ENCODE results near the gene MYO5C. TPM values are rescaled to one million over a fixed set of nuclear protein-coding genes. Genes with fewer than 3 reads are reported as not detected.

Gene MYO5C
- total RNA-seq, 1 donor from 2014 or later, result 23.0 TPM

GRCh38 chr15:52186651-52187486, 108.7 kb downstream of the MYO5C start:
- DNase-seq (ENCODE audit: low spot score in 2 of 2, unreplicated experiment in 2 of 2), result no peak
- no peak overlapping the region for H3K27ac Mint-ChIP-seq
- H3K27me3 Mint-ChIP-seq (ENCODE audit: low read depth), result peaks cover 4% of the 10 kb centered on the region
- peaks cover 2% of the 10 kb centered on the region for H3K4me1 Mint-ChIP-seq
- H3K4me3 Mint-ChIP-seq, result no peak overlapping the region
- no peak for TF ChIP-seq CTCF (IDR thresholded peaks at IDR 0.05; ENCODE audit: unreplicated experiment)
- H3K36me3 Mint-ChIP-seq, result no peaks in the 10 kb centered on the region
- no peaks in the 10 kb centered on the region for H3K9me3 Mint-ChIP-seq

GRCh38 chr15:52185151-52185561, 110.4 kb downstream of the MYO5C start:
- Mint-ChIP-seq H3K36me3 (no peaks in the 10 kb centered on the region), H3K9me3 (no peaks in the 10 kb centered on the region), H3K27ac (no peak overlapping the region), H3K4me1 (peaks cover 2% of the 10 kb centered on the region), H3K27me3 (ENCODE audit: low read depth) (peaks cover 13% of the 10 kb centered on the region), H3K4me3 (no peak overlapping the region)
- no peak for TF ChIP-seq CTCF (IDR thresholded peaks at IDR 0.05; ENCODE audit: unreplicated experiment)
- DNase-seq (ENCODE audit: low spot score in 2 of 2, unreplicated experiment in 2 of 2), result no peak

GRCh38 chr15:52184721-52185120, 110.9 kb downstream of the MYO5C start:
- H3K4me3 Mint-ChIP-seq, result no peak overlapping the region
- no peak for DNase-seq (ENCODE audit: low spot score in 2 of 2, unreplicated experiment in 2 of 2)
- H3K27ac Mint-ChIP-seq, result no peak overlapping the region
- no peak for TF ChIP-seq CTCF (IDR thresholded peaks at IDR 0.05; ENCODE audit: unreplicated experiment)
- H3K4me1 Mint-ChIP-seq, result peaks cover 2% of the 10 kb centered on the region
- H3K9me3 Mint-ChIP-seq, result no peaks in the 10 kb centered on the region
- H3K36me3 Mint-ChIP-seq, result no peaks in the 10 kb centered on the region
- H3K27me3 Mint-ChIP-seq (ENCODE audit: low read depth), result peaks cover 13% of the 10 kb centered on the region

GRCh38 chr15:52183562-52184173, 111.9 kb downstream of the MYO5C start:
- no peak overlapping the region for H3K4me3 Mint-ChIP-seq
- H3K27me3 Mint-ChIP-seq (ENCODE audit: low read depth), result peaks cover 13% of the 10 kb centered on the region
- peaks cover 4% of the 10 kb centered on the region for H3K4me1 Mint-ChIP-seq
- TF ChIP-seq CTCF (IDR thresholded peaks at IDR 0.05; ENCODE audit: unreplicated experiment), result peak; percentile 48
- H3K9me3 Mint-ChIP-seq, result no peaks in the 10 kb centered on the region
- no peak for DNase-seq (ENCODE audit: low spot score in 2 of 2, unreplicated experiment in 2 of 2)
- H3K36me3 Mint-ChIP-seq, result no peaks in the 10 kb centered on the region
- H3K27ac Mint-ChIP-seq, result no peak overlapping the region

GRCh38 chr15:52181938-52182780, 113.4 kb downstream of the MYO5C start:
- DNase-seq (ENCODE audit: low spot score in 2 of 2, unreplicated experiment in 2 of 2), result peak in 1 of 2 experiments; percentile 2
- Mint-ChIP-seq H3K9me3 (no peaks in the 10 kb centered on the region), H3K27me3 (ENCODE audit: low read depth) (peaks cover 13% of the 10 kb centered on the region), H3K27ac (no peak overlapping the region), H3K4me3 (no peak overlapping the region), H3K36me3 (no peaks in the 10 kb centered on the region), H3K4me1 (peaks cover 6% of the 10 kb centered on the region)
- no peak for TF ChIP-seq CTCF (IDR thresholded peaks at IDR 0.05; ENCODE audit: unreplicated experiment)
